PC-3 (cell line): ENCODE data around the gene ATP1A2. TPM values are rescaled to one million over a fixed set of nuclear protein-coding genes. Genes with fewer than 3 reads are reported as not detected.

Experiments used
- ATAC-seq: fragments of 200-7000 bp; cut with Tn5 transposase; 2 replicates; pipeline ENCODE4 v1.9.1; 2020; ENCODE audit warnings: mild to moderate bottlenecking, moderate library complexity
- BruUV-seq: library from RNA; stranded (reverse); fragments of 400-500 nt; replicated peaks from 2 replicates; lab custom pipeline; 2021; lab: Mats Ljungman, UMichigan
- CTCF ChIA-PET: fragments of 300-600 bp; sonication (Branson Sonifier 250); formaldehyde crosslinking; loops from one replicate; lab custom pipeline; 2022; ENCODE audit warnings: antibody characterized with exemption; lab: Charles Lee
- POLR2A ChIA-PET: fragments of 300-600 bp; sonication (Branson Sonifier 250); formaldehyde crosslinking; loops from one replicate; lab custom pipeline; 2022; ENCODE audit warnings: antibody characterized with exemption; ENCODE audit not compliant: unreplicated experiment; lab: Charles Lee
- DNase-seq: peaks from one replicate; pipeline ENCODE4 v3.0.0-alpha.2; 2015
- H2AFZ ChIP-seq: fragments of 300-600 bp; sonication (generic); 2 replicates; pipeline ENCODE4 v1.6.0; 2016; ENCODE audit warnings: antibody characterized with exemption, low read length
- H3F3A ChIP-seq: fragments of 300-600 bp; sonication (generic); one replicate; pipeline ENCODE4 v1.6.0; 2017; ENCODE audit warnings: antibody characterized with exemption, low read length, control low read depth, mild to moderate bottlenecking; ENCODE audit not compliant: unreplicated experiment
- H3K27ac ChIP-seq: fragments of 300-600 bp; sonication (generic); 2 replicates; pipeline ENCODE4 v1.5.1; 2016; ENCODE audit warnings: mild to moderate bottlenecking, low read length
- H3K27me3 ChIP-seq: fragments of 300-600 bp; sonication (generic); 2 replicates; pipeline ENCODE4 v1.6.1; 2016; ENCODE audit warnings: low read length, mixed read lengths
- H3K36me3 ChIP-seq: fragments of 300-600 bp; sonication (generic); 2 replicates; pipeline ENCODE4 v1.6.1; 2016; ENCODE audit warnings: low read depth, mixed run types, low read length, mixed read lengths
- H3K4me1 ChIP-seq: fragments of 300-600 bp; sonication (generic); 2 replicates; pipeline ENCODE4 v1.5.1; 2016; ENCODE audit warnings: low read length; ENCODE audit not compliant: insufficient read depth
- H3K4me2 ChIP-seq: fragments of 300-600 bp; sonication (generic); 2 replicates; pipeline ENCODE4 v1.6.0; 2016; ENCODE audit warnings: low read length
- H3K4me3 ChIP-seq: fragments of 300-600 bp; sonication (generic); 2 replicates; pipeline ENCODE4 v1.5.1; 2016; ENCODE audit warnings: mild to moderate bottlenecking, low read length, mixed read lengths
- H3K79me2 ChIP-seq: fragments of 300-600 bp; sonication (generic); 2 replicates; pipeline ENCODE4 v1.6.1; 2017; ENCODE audit warnings: low read length, mixed read lengths
- H3K9ac ChIP-seq: fragments of 300-600 bp; sonication (generic); 2 replicates; pipeline ENCODE4 v1.6.0; 2016; ENCODE audit warnings: mild to moderate bottlenecking, low read length
- H3K9me2 ChIP-seq: fragments of 300-600 bp; sonication (generic); replicated peaks from 2 replicates; pipeline ENCODE4 v1.6.1; 2016; ENCODE audit warnings: mixed run types, low read length, mixed read lengths
- H3K9me3 ChIP-seq: fragments of 300-600 bp; sonication (generic); 2 replicates; pipeline ENCODE4 v1.6.1; 2016; ENCODE audit warnings: low read length, mixed read lengths
- H4K20me1 ChIP-seq: fragments of 300-600 bp; sonication (generic); 2 replicates; pipeline ENCODE4 v1.6.1; 2016; ENCODE audit warnings: low read length, mixed read lengths
- EZH2 ChIP-seq: fragments of 300-600 bp; sonication (generic); IDR thresholded peaks from one replicate; pipeline ENCODE4 v1.6.1; 2017; ENCODE audit warnings: antibody characterized with exemption, mild to moderate bottlenecking, low read length; ENCODE audit not compliant: unreplicated experiment
- EZH2phosphoT487 ChIP-seq: fragments of 300-600 bp; sonication (generic); IDR thresholded peaks from 2 replicates; pipeline ENCODE4 v1.6.1; 2018; ENCODE audit warnings: mild to moderate bottlenecking, antibody characterized with exemption, low read length, borderline replicate concordance
- intact Hi-C: fragments of 100-400 bp; cut with micrococcal nuclease; formaldehyde crosslinking; loops from 2 replicates; pipeline ENCODE4 v1.9.0; 2023
- total RNA-seq: library from RNA; depleted of rRNA; stranded (reverse); fragments of >200 nt; gene quantifications from 2 replicates; pipeline ENCODE4 v1.2.3, GENCODE V29; 2014
- TF ChIP-seq, protein P1 (sequence below): fragments of 300-600 bp; sonication (generic); conservative IDR thresholded peaks from 2 replicates; pipeline ENCODE4 v1.5.1; 2017; ENCODE audit warnings: antibody characterized with exemption, low read depth, mild to moderate bottlenecking, low read length

ATP1A2 gene
- total RNA-seq, 1 experiment from 2014 or later: not detected

DNA sequence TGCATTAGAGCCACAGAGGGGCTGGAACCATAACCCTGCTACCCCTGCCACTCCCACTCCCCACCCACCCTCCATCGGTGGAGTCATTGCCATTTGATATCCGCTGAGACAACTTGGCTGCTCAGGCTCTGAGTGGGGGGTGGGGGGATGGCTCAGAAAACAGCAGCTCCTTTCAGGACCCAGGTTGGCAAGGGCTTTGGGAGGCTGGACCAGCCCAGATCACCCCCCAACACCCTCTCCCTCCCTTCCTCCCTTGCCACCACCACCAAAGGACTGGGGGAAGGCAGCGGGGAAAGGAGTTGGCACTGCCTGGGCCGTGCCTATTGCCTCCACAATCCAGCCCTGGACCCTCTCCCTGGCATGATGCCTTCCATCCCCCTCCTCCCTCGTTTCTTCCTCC, 47.3 kb upstream of the ATP1A2 start:
- H2AFZ ChIP-seq: no peak overlapping the region
- POLR2A ChIA-PET: no interaction called here
- H3K9me3 ChIP-seq: no peaks in the 10 kb centered on the region
- H3F3A ChIP-seq: no peaks in the 10 kb centered on the region
- H3K36me3 ChIP-seq: no peaks in the 10 kb centered on the region
- no TSS peak for BruUV-seq
- no peaks in the 10 kb centered on the region for H3K9me2 ChIP-seq
- CTCF ChIA-PET: no interaction called here
- H3K27ac ChIP-seq: no peak overlapping the region
- DNase-seq (no peak), ATAC-seq (no peak)
- H4K20me1 ChIP-seq: no peaks in the 10 kb centered on the region
- TF ChIP-seq, protein P1, sequence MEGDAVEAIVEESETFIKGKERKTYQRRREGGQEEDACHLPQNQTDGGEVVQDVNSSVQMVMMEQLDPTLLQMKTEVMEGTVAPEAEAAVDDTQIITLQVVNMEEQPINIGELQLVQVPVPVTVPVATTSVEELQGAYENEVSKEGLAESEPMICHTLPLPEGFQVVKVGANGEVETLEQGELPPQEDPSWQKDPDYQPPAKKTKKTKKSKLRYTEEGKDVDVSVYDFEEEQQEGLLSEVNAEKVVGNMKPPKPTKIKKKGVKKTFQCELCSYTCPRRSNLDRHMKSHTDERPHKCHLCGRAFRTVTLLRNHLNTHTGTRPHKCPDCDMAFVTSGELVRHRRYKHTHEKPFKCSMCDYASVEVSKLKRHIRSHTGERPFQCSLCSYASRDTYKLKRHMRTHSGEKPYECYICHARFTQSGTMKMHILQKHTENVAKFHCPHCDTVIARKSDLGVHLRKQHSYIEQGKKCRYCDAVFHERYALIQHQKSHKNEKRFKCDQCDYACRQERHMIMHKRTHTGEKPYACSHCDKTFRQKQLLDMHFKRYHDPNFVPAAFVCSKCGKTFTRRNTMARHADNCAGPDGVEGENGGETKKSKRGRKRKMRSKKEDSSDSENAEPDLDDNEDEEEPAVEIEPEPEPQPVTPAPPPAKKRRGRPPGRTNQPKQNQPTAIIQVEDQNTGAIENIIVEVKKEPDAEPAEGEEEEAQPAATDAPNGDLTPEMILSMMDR: no peak
- TF ChIP-seq EZH2 (no peak), EZH2phosphoT487 (no peak)
- H3K4me2 ChIP-seq: no peak overlapping the region
- no peaks in the 10 kb centered on the region for H3K79me2 ChIP-seq
- H3K4me1 ChIP-seq: 0 out of 2 replicates have a peak, but pooled peaks cover 5% of the 10 kb centered on the region
- H3K4me3 ChIP-seq: no peak overlapping the region
- H3K27me3 ChIP-seq: peaks cover 68% of the 10 kb centered on the region
- intact Hi-C loops: no loop called here
- H3K9ac ChIP-seq: no peak overlapping the region

DNA sequence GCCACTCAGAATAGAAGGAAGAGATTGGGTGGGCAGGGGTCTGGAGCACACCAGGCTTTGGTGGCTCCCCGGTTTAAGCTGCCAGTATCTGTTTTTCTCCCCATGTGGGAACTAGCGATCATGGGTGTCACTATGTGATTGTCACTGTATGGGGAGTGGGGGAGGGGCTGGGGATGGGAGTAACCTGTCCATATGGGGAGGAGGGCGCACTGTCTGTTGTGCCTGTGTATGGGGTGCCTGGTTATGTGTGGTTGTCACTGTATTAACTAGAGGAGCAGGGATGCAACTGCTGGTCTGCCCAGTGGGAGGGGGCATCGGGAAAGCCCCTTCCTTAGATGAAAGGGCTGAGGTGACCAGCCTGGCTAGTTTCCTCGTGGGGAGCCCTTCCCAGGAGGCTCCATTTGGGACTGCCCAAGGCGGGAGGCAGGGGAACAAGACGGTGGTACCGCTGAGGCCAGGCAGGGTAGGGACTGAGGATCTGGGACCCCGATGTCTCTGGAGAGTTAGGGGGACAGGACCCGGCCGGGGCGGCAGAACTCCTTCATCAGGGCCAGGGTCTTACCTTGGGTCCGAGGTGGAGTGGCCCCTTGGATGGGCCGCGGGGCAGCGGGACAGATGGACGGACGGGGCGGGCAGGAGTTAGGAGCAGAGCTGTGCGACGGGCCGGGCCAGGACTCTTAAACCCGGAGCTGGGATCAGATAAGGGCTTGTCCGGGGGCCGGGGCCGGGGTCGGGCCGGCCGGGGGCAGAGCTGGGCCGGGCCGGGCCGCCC, 45.9 kb upstream of the ATP1A2 start, which contains the start of gene KCNJ10:
KCNJ10 (minus strand) TSS at position 701 of the 772 bp plus-strand sequence. CDS start 27,628 bp downstream, outside the sequence.
- Histone ChIP-seq H3K9me2 (no peaks in the 10 kb centered on the region), H3K36me3 (no peaks in the 10 kb centered on the region), H3K4me1 (0 out of 2 replicates have a peak, but pooled peaks cover 5% of the 10 kb centered on the region), H3F3A (no peaks in the 10 kb centered on the region), H3K4me3 (peak within 1 kb of the TSS; percentile 68), H3K4me2 (peak within 1 kb of the TSS; percentile 91), H3K9ac (no peak within 1 kb of the TSS), H3K9me3 (no peaks in the 10 kb centered on the region), H3K79me2 (no peaks in the 10 kb centered on the region), H4K20me1 (no peaks in the 10 kb centered on the region), H3K27me3 (peaks cover 53% of the 10 kb centered on the region), H2AFZ (peak within 1 kb of the TSS; percentile 83), H3K27ac (no peak within 1 kb of the TSS)
- POLR2A ChIA-PET: no interaction called here
- BruUV-seq: no TSS peak
- intact Hi-C loops: no loop called here
- no peak for TF ChIP-seq EZH2phosphoT487
- TF ChIP-seq, protein P1: no peak
- no peak for TF ChIP-seq EZH2
- ATAC-seq (peak; percentile 64), DNase-seq (no peak)
- CTCF ChIA-PET: no interaction called here
